ENCODE data around the gene SNCAIP. TPM values are rescaled to one million over a fixed set of nuclear protein-coding genes. Genes with fewer than 3 reads are reported as not detected.

SNCAIP gene
- total RNA-seq, 1 donor from 2014 or later, result 4.2 TPM

- Mint-ChIP-seq H3K27ac (ENCODE audit: unreplicated experiment) (no peak overlapping the region), H3K27me3 (ENCODE audit: unreplicated experiment) (peaks cover 27% of the 10 kb centered on the region), H3K4me3 (ENCODE audit: unreplicated experiment) (no peak overlapping the region), H3K36me3 (ENCODE audit: unreplicated experiment) (no peaks in the 10 kb centered on the region), H3K9me3 (ENCODE audit: unreplicated experiment) (no peaks in the 10 kb centered on the region), H3K4me1 (ENCODE audit: unreplicated experiment) (no peaks in the 10 kb centered on the region)
- DNase-seq (ENCODE audit: extremely low spot score, unreplicated experiment), result no peak
- TF ChIP-seq CTCF (IDR thresholded peaks at IDR 0.05), result no peak
Measured at GRCh38 chr5:122304471-122305215, 7.4 kb upstream of the SNCAIP start.

- Mint-ChIP-seq H3K4me3 (ENCODE audit: unreplicated experiment) (no peak overlapping the region), H3K27me3 (ENCODE audit: unreplicated experiment) (peaks cover 21% of the 10 kb centered on the region), H3K27ac (ENCODE audit: unreplicated experiment) (no peak overlapping the region), H3K36me3 (ENCODE audit: unreplicated experiment) (no peaks in the 10 kb centered on the region), H3K4me1 (ENCODE audit: unreplicated experiment) (peaks cover 3% of the 10 kb centered on the region), H3K9me3 (ENCODE audit: unreplicated experiment) (no peaks in the 10 kb centered on the region)
- no peak for DNase-seq (ENCODE audit: extremely low spot score, unreplicated experiment)
- no peak for TF ChIP-seq CTCF (IDR thresholded peaks at IDR 0.05)
Measured at GRCh38 chr5:122306461-122306860, 5.6 kb upstream of the SNCAIP start.

- Mint-ChIP-seq H3K9me3 (ENCODE audit: unreplicated experiment) (no peaks in the 10 kb centered on the region), H3K27me3 (ENCODE audit: unreplicated experiment) (peaks cover 31% of the 10 kb centered on the region), H3K36me3 (ENCODE audit: unreplicated experiment) (no peaks in the 10 kb centered on the region), H3K4me1 (ENCODE audit: unreplicated experiment) (peaks cover 19% of the 10 kb centered on the region), H3K4me3 (ENCODE audit: unreplicated experiment) (peak overlapping the region; percentile 73), H3K27ac (ENCODE audit: unreplicated experiment) (no peak overlapping the region)
- DNase-seq (ENCODE audit: extremely low spot score, unreplicated experiment), result no peak
- no peak for TF ChIP-seq CTCF (IDR thresholded peaks at IDR 0.05)
Measured at GRCh38 chr5:122310889-122311288, 1.1 kb upstream of the SNCAIP start.

GRCh38 chr5:122311497-122311960 lies 508 bp upstream of the SNCAIP start:
- DNase-seq (ENCODE audit: extremely low spot score, unreplicated experiment), result no peak
- no peak for TF ChIP-seq CTCF (IDR thresholded peaks at IDR 0.05)
- Mint-ChIP-seq H3K4me3 (ENCODE audit: unreplicated experiment) (peak overlapping the region; percentile 73), H3K9me3 (ENCODE audit: unreplicated experiment) (no peaks in the 10 kb centered on the region), H3K27me3 (ENCODE audit: unreplicated experiment) (peaks cover 31% of the 10 kb centered on the region), H3K27ac (ENCODE audit: unreplicated experiment) (no peak overlapping the region), H3K36me3 (ENCODE audit: unreplicated experiment) (no peaks in the 10 kb centered on the region), H3K4me1 (ENCODE audit: unreplicated experiment) (peaks cover 19% of the 10 kb centered on the region)

GRCh38 chr5:122312591-122313406 lies 762 bp downstream of the SNCAIP start:
- no peaks in the 10 kb centered on the region for H3K36me3 Mint-ChIP-seq (ENCODE audit: unreplicated experiment)
- peak overlapping the region; percentile 86 for H3K4me3 Mint-ChIP-seq (ENCODE audit: unreplicated experiment)
- no peaks in the 10 kb centered on the region for H3K9me3 Mint-ChIP-seq (ENCODE audit: unreplicated experiment)
- H3K4me1 Mint-ChIP-seq (ENCODE audit: unreplicated experiment), result peaks cover 19% of the 10 kb centered on the region
- peak overlapping the region; percentile 84 for H3K27ac Mint-ChIP-seq (ENCODE audit: unreplicated experiment)
- peaks cover 36% of the 10 kb centered on the region for H3K27me3 Mint-ChIP-seq (ENCODE audit: unreplicated experiment)
- no peak for TF ChIP-seq CTCF (IDR thresholded peaks at IDR 0.05)
- DNase-seq (ENCODE audit: extremely low spot score, unreplicated experiment), result no peak
